ENCODE results near the gene ARHGEF7.
"Not testable (repeated sequence)": the region's sequence is repeated elsewhere in the genome, so short reads cannot be mapped to it uniquely, and the experiment has no call there.

Gene ARHGEF7

DNA sequence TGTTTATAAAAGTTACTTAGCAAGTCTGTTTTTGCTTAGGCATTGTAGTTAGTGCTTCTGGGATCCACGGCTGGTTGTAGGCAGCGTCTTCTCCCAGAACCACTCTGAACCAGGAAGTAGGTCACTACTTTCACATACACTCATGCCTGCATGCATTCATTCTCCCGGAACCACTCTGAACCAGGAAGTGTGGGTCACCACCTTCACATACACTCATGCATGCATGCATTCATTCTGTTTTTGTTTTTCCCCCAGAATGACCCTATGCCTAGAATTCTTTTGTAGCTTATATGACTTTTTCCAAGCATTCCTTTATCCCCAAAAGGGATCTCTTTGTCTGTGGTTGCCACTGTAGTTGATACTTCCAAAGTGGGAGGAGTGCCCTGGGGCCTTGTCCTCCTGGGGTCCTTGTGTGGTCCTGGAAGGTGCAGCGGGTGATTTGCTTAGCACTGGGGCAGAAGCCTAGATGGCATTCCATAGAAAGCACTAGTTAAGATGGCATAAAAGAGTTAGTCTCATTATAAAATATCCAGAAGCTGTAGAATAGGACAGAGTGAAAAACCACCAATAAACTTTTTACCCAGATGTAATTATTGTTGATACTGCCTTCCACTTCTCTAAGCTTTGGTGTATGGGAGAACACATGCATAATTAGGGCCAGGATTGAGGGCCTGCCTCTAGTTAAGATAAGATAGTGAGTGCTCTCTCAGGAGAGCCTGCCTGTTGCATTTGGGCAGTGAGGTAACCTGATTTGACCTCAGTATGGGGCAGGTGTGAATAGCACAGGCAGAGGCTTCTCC, 136.7 kb downstream of the ARHGEF7 start:
- peak; percentile 29 for DNase-seq (ENCODE audit: low read depth)
- H3K4me3 ChIP-seq (ENCODE audit: control insufficient read depth, low read depth, low read length): no peak overlapping the region
- no peak for TF ChIP-seq CTCF (conservative IDR thresholded peaks at IDR 0.05; ENCODE audit: control insufficient read depth, insufficient read depth, low read depth, low read length)

- H3K4me3 ChIP-seq (ENCODE audit: control insufficient read depth, low read depth, low read length): no peak overlapping the region
- DNase-seq (ENCODE audit: low read depth): peak; percentile 38
- TF ChIP-seq CTCF (conservative IDR thresholded peaks at IDR 0.05; ENCODE audit: control insufficient read depth, insufficient read depth, low read depth, low read length): no peak
These were observed 137.6 kb downstream of the ARHGEF7 start for GRCh38 chr13:111252446-111253364.

DNA sequence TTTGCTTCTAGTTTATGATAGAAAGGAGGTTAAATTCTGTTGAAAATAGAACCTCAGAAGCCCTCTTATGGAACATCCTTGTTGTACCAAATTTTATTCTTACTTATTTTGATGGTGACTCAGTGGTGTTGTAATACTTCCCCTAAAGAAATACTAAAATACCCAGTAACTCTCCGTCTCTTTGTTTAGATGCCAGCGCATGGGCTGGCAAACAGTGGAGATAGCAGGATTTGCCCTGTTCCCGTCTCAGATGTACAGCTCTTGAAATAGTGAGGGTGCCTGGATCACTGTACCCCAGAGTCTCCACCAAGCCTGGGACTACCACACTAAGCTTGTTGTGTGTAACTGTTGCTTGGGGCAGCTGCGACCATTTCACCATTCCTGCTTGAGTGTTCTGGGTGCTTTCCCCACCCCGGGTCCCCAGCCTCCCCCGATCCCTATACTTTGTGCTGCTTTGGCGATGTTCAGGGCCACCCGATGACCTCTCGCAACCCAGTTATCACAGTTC, 138.3 kb downstream of the ARHGEF7 start:
- H3K4me3 ChIP-seq (ENCODE audit: control insufficient read depth, low read depth, low read length): no peak overlapping the region
- DNase-seq (ENCODE audit: low read depth): peak; percentile 45
- TF ChIP-seq CTCF (conservative IDR thresholded peaks at IDR 0.05; ENCODE audit: control insufficient read depth, insufficient read depth, low read depth, low read length): no peak

GRCh38 chr13:111255228-111255790, 140.2 kb downstream of the ARHGEF7 start:
- DNase-seq (ENCODE audit: low read depth): no peak
- no peak for TF ChIP-seq CTCF (conservative IDR thresholded peaks at IDR 0.05; ENCODE audit: control insufficient read depth, insufficient read depth, low read depth, low read length)
- H3K4me3 ChIP-seq (ENCODE audit: control insufficient read depth, low read depth, low read length): no peak overlapping the region

GRCh38 chr13:111256458-111256857, 141.3 kb downstream of the ARHGEF7 start:
- H3K4me3 ChIP-seq (ENCODE audit: control insufficient read depth, low read depth, low read length): no peak overlapping the region
- no peak for TF ChIP-seq CTCF (conservative IDR thresholded peaks at IDR 0.05; ENCODE audit: control insufficient read depth, insufficient read depth, low read depth, low read length)
- no peak for DNase-seq (ENCODE audit: low read depth)

- no peak for DNase-seq (ENCODE audit: low read depth)
- H3K4me3 ChIP-seq (ENCODE audit: control insufficient read depth, low read depth, low read length): no peak overlapping the region
- no peak for TF ChIP-seq CTCF (conservative IDR thresholded peaks at IDR 0.05; ENCODE audit: control insufficient read depth, insufficient read depth, low read depth, low read length)
These were observed 141.8 kb downstream of the ARHGEF7 start for GRCh38 chr13:111256946-111257345.

GRCh38 chr13:111257899-111258298, 142.8 kb downstream of the ARHGEF7 start:
- H3K4me3 ChIP-seq (ENCODE audit: control insufficient read depth, low read depth, low read length); DNase-seq (ENCODE audit: low read depth): not testable (repeated sequence)
